Measurements from ENCODE around the gene ZNF646.
A peak's percentile ranks its signal among the peaks of the same experiment; 100 is the strongest.

ZNF646 gene

GRCh38 chr16:31064882-31065461 is 9.2 kb upstream of the ZNF646 start:
- peak; percentile 95 for DNase-seq (ENCODE audit: low spot score)

GRCh38 chr16:31067342-31067741 is 6.9 kb upstream of the ZNF646 start:
- no peak for DNase-seq (ENCODE audit: low spot score)

GRCh38 chr16:31071861-31072260 is 2.4 kb upstream of the ZNF646 start:
- DNase-seq (ENCODE audit: low spot score): peak; percentile 65

GRCh38 chr16:31072540-31073141 is 1.6 kb upstream of the ZNF646 start:
- DNase-seq (ENCODE audit: low spot score): peak; percentile 39

- peak; percentile 89 for DNase-seq (ENCODE audit: low spot score)
Observed at GRCh38 chr16:31073142-31073969, 866 bp upstream of the ZNF646 start.

- no peak for DNase-seq (ENCODE audit: low spot score)
Observed at GRCh38 chr16:31074814-31075183, 577 bp downstream of the ZNF646 start.

GRCh38 chr16:31076319-31076718 is 2.1 kb downstream of the ZNF646 start:
- no peak for DNase-seq (ENCODE audit: low spot score)

- DNase-seq (ENCODE audit: low spot score): no peak
Observed at GRCh38 chr16:31077024-31077423, 2.8 kb downstream of the ZNF646 start.

GRCh38 chr16:31077592-31078396 is 3.6 kb downstream of the ZNF646 start:
- no peak for DNase-seq (ENCODE audit: low spot score)

GRCh38 chr16:31078597-31079341 is 4.5 kb downstream of the ZNF646 start:
- no peak for DNase-seq (ENCODE audit: low spot score)

GRCh38 chr16:31079342-31079944 is 5.2 kb downstream of the ZNF646 start:
- DNase-seq (ENCODE audit: low spot score): no peak

GRCh38 chr16:31080035-31080629 is 5.9 kb downstream of the ZNF646 start:
- no peak for DNase-seq (ENCODE audit: low spot score)

GRCh38 chr16:31080756-31081419 is 6.7 kb downstream of the ZNF646 start:
- no peak for DNase-seq (ENCODE audit: low spot score)

- no peak for DNase-seq (ENCODE audit: low spot score)
Observed at GRCh38 chr16:31081428-31082351, 7.5 kb downstream of the ZNF646 start.

GRCh38 chr16:31082368-31083045 is 8.3 kb downstream of the ZNF646 start:
- DNase-seq (ENCODE audit: low spot score): no peak

- DNase-seq (ENCODE audit: low spot score): no peak
Observed at GRCh38 chr16:31083081-31083480, 8.9 kb downstream of the ZNF646 start.

- DNase-seq (ENCODE audit: low spot score): no peak
Observed at GRCh38 chr16:31083556-31083955, 9.3 kb downstream of the ZNF646 start.

GRCh38 chr16:31083981-31084380 is 9.8 kb downstream of the ZNF646 start:
- DNase-seq (ENCODE audit: low spot score): no peak

All from AG20443 (cell line).